Upper lobe of left lung (tissue), 4 donors: ENCODE results near the gene SNRNP40.

ENCODE experiments used
- CTCF ChIP-seq, 6 experiments: fragments of 450-650 bp in 4 of 6; fragments of 200-600 bp in 2 of 6; sonication (generic) in 2 of 6; IDR thresholded peaks; one replicate each; pipeline ENCODE4 v1.5.1; 2016 to 2019; ENCODE audit warnings: antibody characterized with exemption in 6 of 6
- EP300 ChIP-seq, 4 donors: sonication (generic); formaldehyde crosslinking; IDR thresholded peaks; one replicate each; pipeline ENCODE4 v1.5.1; 2017; ENCODE audit warnings: antibody characterized with exemption in 4 of 4, control low read depth in 2 of 4
- POLR2A ChIP-seq, 4 donors: fragments of 450-650 bp; IDR thresholded peaks; one replicate each; pipeline ENCODE4 v1.5.1; 2016 to 2017; ENCODE audit warnings: antibody characterized with exemption in 4 of 4, mild to moderate bottlenecking in 2 of 4
- POLR2AphosphoS5 ChIP-seq, 2 donors: sonication (generic); formaldehyde crosslinking; IDR thresholded peaks; one replicate each; pipeline ENCODE4 v1.5.1; 2017; ENCODE audit warnings: antibody characterized with exemption in 2 of 2

DNA sequence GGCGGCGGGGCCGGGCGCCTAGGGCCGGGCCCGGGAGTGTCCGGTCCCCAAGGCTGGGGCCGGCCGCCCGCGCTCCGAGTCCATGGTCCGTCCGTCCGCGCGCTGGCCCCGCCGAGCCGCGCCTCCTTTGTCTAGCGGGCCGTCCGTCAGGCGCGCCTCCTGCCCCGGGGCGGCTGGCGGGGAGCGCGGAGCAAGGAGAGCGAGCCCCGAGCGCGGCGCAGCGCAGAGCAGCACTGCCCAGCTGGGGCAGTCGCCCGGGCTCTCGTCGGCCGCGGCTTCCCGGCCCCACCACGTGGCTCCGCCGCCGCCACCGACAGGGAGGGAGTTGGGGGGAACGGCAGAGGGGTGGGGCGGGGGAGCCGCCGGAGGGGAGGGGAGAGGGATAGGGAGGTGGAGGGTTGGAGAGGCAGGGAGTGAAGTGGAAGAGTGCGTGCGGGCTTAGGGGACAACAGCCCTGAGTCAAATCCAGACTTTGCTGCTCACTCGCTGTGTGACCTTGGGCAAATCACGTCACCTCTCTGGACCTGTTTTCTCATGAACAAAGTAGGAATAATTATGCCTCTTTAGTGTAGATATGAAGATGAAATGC is 56.8 kb downstream of the SNRNP40 start, which contains the start of gene NKAIN1:
- TF ChIP-seq CTCF (IDR thresholded peaks at IDR 0.05) (no peak), POLR2A (IDR thresholded peaks at IDR 0.05) (no peak), POLR2AphosphoS5 (IDR thresholded peaks at IDR 0.05) (no peak), EP300 (IDR thresholded peaks at IDR 0.05) (no peak)
